ENCODE data around the gene TLE3. TPM values are rescaled to one million over a fixed set of nuclear protein-coding genes. Genes with fewer than 3 reads are reported as not detected.

The TLE3 gene
- polyA plus RNA-seq, 1 of the 3 experiments (the other 2 are of a cell fraction) = 14.7 TPM

GRCh38 chr15:70046679-70047369 is 50.9 kb downstream of the TLE3 start:
- WGBS (ENCODE audit: low lambda C conversion rate) = 71% methylated on average over 2 of the region's 5 CpGs

GRCh38 chr15:70045045-70045444 is 52.7 kb downstream of the TLE3 start:
- H3K9me2 ChIP-seq = no peaks in the 10 kb centered on the region
- no peaks in the 10 kb centered on the region for H4K20me1 ChIP-seq (ENCODE audit: insufficient read depth)
- peaks cover 5 to 12% of the 10 kb centered on the region in 2 experiments for H3K36me3 ChIP-seq (replicated peaks in 1 of 2; ENCODE audit: control insufficient read depth in 1 of 2, insufficient read depth in 2 of 2, low read length in 1 of 2)
- H3K4me2 ChIP-seq = no peak overlapping the region
- H3F3A ChIP-seq (replicated peaks; ENCODE audit: insufficient read depth) = peaks cover 6% of the 10 kb centered on the region
- no peaks in the 10 kb centered on the region for H3K27me3 ChIP-seq (ENCODE audit: insufficient read depth)
- POLR2A ChIA-PET = no interaction called here
- no peak overlapping the region for H3K27ac ChIP-seq (ENCODE audit: low read depth in 2 of 2, low read length in 1 of 2)
- peaks cover 0 to 17% of the 10 kb centered on the region in 2 experiments; a peak in 1 of 4 replicates for H3K4me1 ChIP-seq (ENCODE audit: control insufficient read depth in 1 of 2, insufficient read depth in 2 of 2, low read depth in 1 of 2, low read length in 1 of 2)
- CTCF ChIA-PET = interaction anchor here (1.1 to 1.5 kb wide), 3 partner anchors 11 to 469 kb away, joined by 3 to 5 read pairs (median 4); partner anchors contain the start of gene TLE3
- no peak for DNase-seq
- H3K9me3 ChIP-seq = no peaks in the 10 kb centered on the region
- H2AFZ ChIP-seq (ENCODE audit: low read depth) = no peak overlapping the region
- H3K4me3 ChIP-seq (ENCODE audit: low read depth in 2 of 2, low read length in 1 of 2) = no peak overlapping the region
- H3K9ac ChIP-seq = no peak overlapping the region
- no peaks in the 10 kb centered on the region for H3K79me2 ChIP-seq (ENCODE audit: insufficient read depth)
- no peak for TF ChIP-seq EZH2phosphoT487 (IDR thresholded peaks at IDR 0.05; ENCODE audit: borderline replicate concordance, low read depth)
- no peak for TF ChIP-seq RAD21 (IDR thresholded peaks at IDR 0.05; ENCODE audit: low read length)
- TF ChIP-seq RCOR1 (IDR thresholded peaks at IDR 0.05; ENCODE audit: low read length) = no peak
- TF ChIP-seq TCF12 (IDR thresholded peaks at IDR 0.05) = no peak
- TF ChIP-seq, protein P1, sequence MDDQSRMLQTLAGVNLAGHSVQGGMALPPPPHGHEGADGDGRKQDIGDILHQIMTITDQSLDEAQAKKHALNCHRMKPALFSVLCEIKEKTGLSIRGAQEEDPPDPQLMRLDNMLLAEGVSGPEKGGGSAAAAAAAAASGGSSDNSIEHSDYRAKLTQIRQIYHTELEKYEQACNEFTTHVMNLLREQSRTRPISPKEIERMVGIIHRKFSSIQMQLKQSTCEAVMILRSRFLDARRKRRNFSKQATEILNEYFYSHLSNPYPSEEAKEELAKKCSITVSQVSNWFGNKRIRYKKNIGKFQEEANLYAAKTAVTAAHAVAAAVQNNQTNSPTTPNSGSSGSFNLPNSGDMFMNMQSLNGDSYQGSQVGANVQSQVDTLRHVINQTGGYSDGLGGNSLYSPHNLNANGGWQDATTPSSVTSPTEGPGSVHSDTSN (IDR thresholded peaks at IDR 0.05) = no peak
- TF ChIP-seq, protein P2, sequence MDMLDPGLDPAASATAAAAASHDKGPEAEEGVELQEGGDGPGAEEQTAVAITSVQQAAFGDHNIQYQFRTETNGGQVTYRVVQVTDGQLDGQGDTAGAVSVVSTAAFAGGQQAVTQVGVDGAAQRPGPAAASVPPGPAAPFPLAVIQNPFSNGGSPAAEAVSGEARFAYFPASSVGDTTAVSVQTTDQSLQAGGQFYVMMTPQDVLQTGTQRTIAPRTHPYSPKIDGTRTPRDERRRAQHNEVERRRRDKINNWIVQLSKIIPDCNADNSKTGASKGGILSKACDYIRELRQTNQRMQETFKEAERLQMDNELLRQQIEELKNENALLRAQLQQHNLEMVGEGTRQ (IDR thresholded peaks at IDR 0.05; ENCODE audit: borderline replicate concordance, low read depth, low read length) = no peak
- no peak for TF ChIP-seq MEF2A (IDR thresholded peaks at IDR 0.05; ENCODE audit: borderline replicate concordance, low read depth)
- TF ChIP-seq JUND (IDR thresholded peaks at IDR 0.05) = no peak
- TF ChIP-seq POLR2AphosphoS5 (IDR thresholded peaks at IDR 0.05; ENCODE audit: low read depth, low read length) = no peak
- no peak for TF ChIP-seq YY1 (IDR thresholded peaks at IDR 0.05; ENCODE audit: low read depth)
- TF ChIP-seq TAF1 (IDR thresholded peaks at IDR 0.05; ENCODE audit: borderline replicate concordance, low read depth, low read length) = no peak
- TF ChIP-seq FOXJ3 (CRISPR knock-in tag; IDR thresholded peaks at IDR 0.05) = no peak
- TF ChIP-seq, protein P3, sequence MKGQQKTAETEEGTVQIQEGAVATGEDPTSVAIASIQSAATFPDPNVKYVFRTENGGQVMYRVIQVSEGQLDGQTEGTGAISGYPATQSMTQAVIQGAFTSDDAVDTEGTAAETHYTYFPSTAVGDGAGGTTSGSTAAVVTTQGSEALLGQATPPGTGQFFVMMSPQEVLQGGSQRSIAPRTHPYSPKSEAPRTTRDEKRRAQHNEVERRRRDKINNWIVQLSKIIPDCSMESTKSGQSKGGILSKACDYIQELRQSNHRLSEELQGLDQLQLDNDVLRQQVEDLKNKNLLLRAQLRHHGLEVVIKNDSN (IDR thresholded peaks at IDR 0.05; ENCODE audit: borderline replicate concordance, low read depth) = no peak
- no peak for TF ChIP-seq TEAD4 (IDR thresholded peaks at IDR 0.05; ENCODE audit: borderline replicate concordance, insufficient read depth)
- TF ChIP-seq SMC3 (IDR thresholded peaks at IDR 0.05; ENCODE audit: low read depth, low read length) = no peak
- TF ChIP-seq ZBTB33 (IDR thresholded peaks at IDR 0.05; ENCODE audit: borderline replicate concordance, low read depth) = no peak
- no peak for TF ChIP-seq MXI1 (IDR thresholded peaks at IDR 0.05; ENCODE audit: low read depth, low read length)
- no peak for TF ChIP-seq CHD2 (IDR thresholded peaks at IDR 0.05; ENCODE audit: low read length, partially characterized antibody)
- TF ChIP-seq NFIC (IDR thresholded peaks at IDR 0.05; ENCODE audit: borderline replicate concordance) = no peak

More at GRCh38 chr15:70046679-70047369, 50.9 kb downstream of the TLE3 start:
- Histone ChIP-seq H3K9me3 (no peaks in the 10 kb centered on the region), H3K4me2 (no peak overlapping the region), H3K27ac (ENCODE audit: low read depth in 2 of 2, low read length in 1 of 2) (no peak overlapping the region), H3K36me3 (replicated peaks in 1 of 2; ENCODE audit: control insufficient read depth in 1 of 2, insufficient read depth in 2 of 2, low read length in 1 of 2) (peaks cover 5 to 30% of the 10 kb centered on the region in 2 experiments), H2AFZ (ENCODE audit: low read depth) (no peak overlapping the region), H3K4me3 (ENCODE audit: low read depth in 2 of 2, low read length in 1 of 2) (no peak overlapping the region), H3F3A (replicated peaks; ENCODE audit: insufficient read depth) (peaks cover 6% of the 10 kb centered on the region), H3K79me2 (ENCODE audit: insufficient read depth) (no peaks in the 10 kb centered on the region), H3K9me2 (no peaks in the 10 kb centered on the region), H3K27me3 (ENCODE audit: insufficient read depth) (no peaks in the 10 kb centered on the region), H4K20me1 (ENCODE audit: insufficient read depth) (no peaks in the 10 kb centered on the region), H3K4me1 (ENCODE audit: control insufficient read depth in 1 of 2, insufficient read depth in 2 of 2, low read depth in 1 of 2, low read length in 1 of 2) (peaks cover 0 to 17% of the 10 kb centered on the region in 2 experiments; a peak in 1 of 4 replicates), H3K9ac (no peak overlapping the region)
- CTCF ChIA-PET = interaction anchor here (0.9 kb wide), 1 partner anchor 11 kb away, joined by 3 read pairs; no protein-coding TSS in a partner anchor
- DNase-seq = no peak
- POLR2A ChIA-PET = no interaction called here
- TF ChIP-seq GATA2 (CRISPR knock-in tag; IDR thresholded peaks at IDR 0.05) = no peak
